ENCODE measurements around the gene CCIN. TPM values are rescaled to one million over a fixed set of nuclear protein-coding genes. Genes with fewer than 3 reads are reported as not detected.
"Not testable (repeated sequence)": the region's sequence is repeated elsewhere in the genome, so short reads cannot be mapped to it uniquely, and the experiment has no call there.

The CCIN gene
- total and polyA plus RNA-seq, 12 donors = 0.12 to 0.15 TPM; not detected in 10

DNA sequence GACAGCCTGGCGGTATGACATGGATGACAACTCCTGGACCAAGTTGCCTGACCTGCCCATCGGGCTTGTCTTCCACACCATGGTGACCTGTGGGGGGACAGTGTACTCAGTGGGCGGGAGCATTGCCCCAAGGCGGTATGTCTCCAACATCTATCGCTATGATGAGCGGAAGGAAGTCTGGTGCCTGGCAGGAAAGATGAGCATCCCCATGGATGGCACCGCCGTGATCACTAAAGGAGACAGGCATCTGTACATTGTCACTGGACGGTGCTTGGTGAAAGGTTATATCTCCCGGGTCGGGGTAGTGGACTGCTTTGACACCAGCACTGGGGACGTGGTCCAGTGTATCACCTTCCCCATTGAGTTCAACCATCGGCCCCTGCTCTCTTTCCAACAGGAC, 1.3 kb downstream of the CCIN start:
- peaks cover 0 to 6% (median 0%) of the 10 kb centered on the region in 7 donors for H3K27me3 ChIP-seq
- intact Hi-C loops (cut with DNase I) = no loop called here

GRCh38 chr9:36173861-36174260, 4.7 kb downstream of the CCIN start:
- Histone ChIP-seq H3K9me3 (no peaks in the 10 kb centered on the region), H3K4me1 (no peaks in the 10 kb centered on the region), H3K36me3 (no peaks in the 10 kb centered on the region), H3K27ac (no peak overlapping the region), H3K27me3 (peaks cover 0 to 6% (median 0%) of the 10 kb centered on the region in 7 donors), H3K4me3 (no peak overlapping the region)
- no peak for ATAC-seq
- 97 to 100% methylated on average over 2 of the region's 2 CpGs for WGBS, 2 donors
- TF ChIP-seq CTCF (IDR thresholded peaks at IDR 0.05) = no peak
- DNase-seq = no peak
- intact Hi-C loops (cut with DNase I) = no loop called here

More for the DNA sequence above, 1.3 kb downstream of the CCIN start:
- H3K36me3 ChIP-seq = no peaks in the 10 kb centered on the region
- 93 to 95% methylated on average over 13 of the region's 13 CpGs for WGBS, 2 donors
- H3K27ac ChIP-seq = no peak overlapping the region
- DNase-seq (no peak), ATAC-seq (no peak)
- H3K4me3 ChIP-seq = no peak overlapping the region
- no peaks in the 10 kb centered on the region for H3K9me3 ChIP-seq
- TF ChIP-seq CTCF (IDR thresholded peaks at IDR 0.05) = no peak
- peaks cover 0 to 16% (median 7%) of the 10 kb centered on the region in 9 donors for H3K4me1 ChIP-seq

DNA sequence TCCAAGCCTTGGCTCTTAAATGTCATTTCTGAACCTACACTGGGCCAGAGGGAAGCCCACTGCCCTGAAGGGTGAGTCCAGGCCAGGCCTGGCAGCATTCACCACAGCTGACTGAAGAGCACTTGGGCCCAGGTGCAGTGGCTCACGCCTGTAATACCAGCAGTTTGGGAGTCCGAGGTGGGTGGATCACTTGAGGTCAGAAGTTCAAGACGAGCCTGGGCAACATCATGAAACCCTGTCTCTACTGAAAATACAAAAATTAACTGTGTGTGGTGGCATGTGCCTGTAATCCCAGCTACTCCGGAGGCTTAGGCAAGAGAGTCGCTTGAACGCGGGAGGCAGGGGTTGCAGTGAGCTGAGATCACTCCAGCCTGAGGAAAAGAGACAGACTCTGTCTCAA, 5.1 kb downstream of the CCIN start:
- Histone ChIP-seq H3K4me3 (no peak overlapping the region), H3K4me1 (no peaks in the 10 kb centered on the region), H3K9me3 (no peaks in the 10 kb centered on the region), H3K36me3 (no peaks in the 10 kb centered on the region), H3K27me3 (peaks cover 0 to 6% (median 0%) of the 10 kb centered on the region in 7 donors), H3K27ac (no peak overlapping the region)
- whole genome bisulfite sequencing, 2 donors = 93 to 94% methylated on average over 7 of the region's 7 CpGs
- intact Hi-C loops (cut with DNase I) = no loop called here
- TF ChIP-seq CTCF (IDR thresholded peaks at IDR 0.05) = no peak
- no peak for ATAC-seq
- no peak for DNase-seq

DNA sequence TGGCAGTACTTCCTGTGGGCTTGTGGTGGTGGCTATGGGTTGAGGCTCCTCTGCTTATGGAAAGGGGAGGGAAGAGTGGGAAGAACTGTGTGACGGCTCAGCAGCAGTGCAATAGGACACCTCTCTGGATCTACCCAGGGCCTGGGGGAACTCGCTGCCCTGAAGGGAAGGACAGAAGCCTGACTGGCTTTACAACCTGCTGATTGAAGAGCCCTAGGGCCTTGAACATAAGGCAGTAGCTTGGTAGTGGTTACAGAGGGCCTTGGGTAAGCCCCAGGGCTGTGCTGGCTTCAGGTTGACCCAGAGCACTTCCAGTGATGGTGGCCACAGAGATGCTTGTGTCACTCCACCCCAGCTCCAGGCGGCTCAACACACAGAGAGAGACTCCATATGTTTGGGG, 5.5 kb downstream of the CCIN start:
- no peak for DNase-seq
- Histone ChIP-seq H3K27ac (no peak overlapping the region), H3K36me3 (no peaks in the 10 kb centered on the region), H3K4me1 (no peaks in the 10 kb centered on the region), H3K9me3 (no peaks in the 10 kb centered on the region), H3K4me3 (no peak overlapping the region), H3K27me3 (peaks cover 0 to 6% (median 0%) of the 10 kb centered on the region in 7 donors)
- WGBS, 2 donors = 82 to 89% methylated on average over 3 of the region's 3 CpGs
- intact Hi-C loops (cut with DNase I) = no loop called here
- ATAC-seq = no peak
- no peak for TF ChIP-seq CTCF (IDR thresholded peaks at IDR 0.05)

DNA sequence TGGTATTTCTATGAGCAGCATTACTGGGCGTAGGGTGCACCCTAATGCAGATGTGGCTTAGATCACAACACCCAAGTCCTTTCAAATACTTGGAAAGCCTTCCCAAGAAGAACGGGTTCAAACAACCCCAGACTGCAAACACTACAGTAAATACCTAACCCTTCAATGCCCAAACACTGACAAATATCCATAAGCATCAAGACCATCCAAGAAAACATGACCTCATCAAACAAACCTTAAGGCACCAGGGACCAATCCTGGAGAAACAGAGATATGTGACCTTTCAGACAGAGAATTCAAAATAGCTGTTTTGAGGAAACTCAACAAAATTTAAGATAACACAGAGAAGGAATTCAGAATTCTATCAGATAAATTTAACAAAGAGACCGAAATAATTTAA, 6.0 kb downstream of the CCIN start:
- intact Hi-C loops (cut with DNase I); H3K27ac ChIP-seq; H3K9me3 ChIP-seq; H3K36me3 ChIP-seq; H3K4me1 ChIP-seq; H3K4me3 ChIP-seq; DNase-seq; H3K27me3 ChIP-seq; ATAC-seq: not testable (repeated sequence)
- 91 to 97% methylated on average over 3 of the region's 3 CpGs for WGBS, 2 donors

DNA sequence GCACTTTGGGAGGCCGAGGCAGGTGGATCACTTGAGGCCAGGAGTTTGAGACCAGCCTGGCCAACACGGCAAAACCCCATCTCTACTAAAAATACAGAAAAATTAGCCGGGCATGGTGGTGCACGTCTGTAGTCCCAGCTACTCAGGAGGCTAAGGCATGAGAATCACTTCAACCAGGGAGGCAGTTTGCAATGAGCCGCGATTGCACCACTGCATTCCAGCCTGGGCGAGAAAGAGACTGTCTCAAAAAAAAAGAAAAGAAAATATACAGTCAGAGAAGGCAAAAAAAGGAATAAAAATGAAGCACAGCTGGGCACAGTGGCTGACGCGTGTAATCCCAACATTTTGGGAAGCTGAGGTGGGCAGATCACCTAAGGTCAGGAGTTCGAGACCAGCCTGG, 7.3 kb downstream of the CCIN start:
- DNase-seq; H3K4me3 ChIP-seq; H3K27me3 ChIP-seq; H3K27ac ChIP-seq; ATAC-seq; H3K9me3 ChIP-seq; intact Hi-C loops (cut with DNase I); H3K4me1 ChIP-seq; H3K36me3 ChIP-seq: not testable (repeated sequence)
- WGBS, 2 donors = 94 to 95% methylated on average over 10 of the region's 10 CpGs

Data from heart right ventricle (tissue), 16 donors.